H1 (cell line): ENCODE results near the gene GALP. TPM values are rescaled to one million over a fixed set of nuclear protein-coding genes. Genes with fewer than 3 reads are reported as not detected.

Experiments used
- CTCF ChIA-PET: fragments of 300-600 bp; sonication (Branson Sonifier 250); formaldehyde crosslinking; loops from one replicate; lab custom pipeline; 2021; ENCODE audit not compliant: partially characterized antibody; lab: Charles Lee
- POLR2A ChIA-PET: fragments of 300-600 bp; sonication (Branson Sonifier 250); formaldehyde crosslinking; loops from one replicate; lab custom pipeline; 2021; ENCODE audit warnings: inconsistent platforms; ENCODE audit not compliant: partially characterized antibody; lab: Charles Lee
- DNase-seq, 2 experiments: peaks; one replicate each; pipeline versions ENCODE4 v3.0.0 to v3.0.0-alpha.2; 2010 to 2022; ENCODE audit warnings: low spot score in 2 of 2, low read depth in 1 of 2, mixed read lengths in 1 of 2
- FAIRE-seq: peaks from 2 replicates; lab custom pipeline; 2011; peaks lifted over from hg19 to GRCh38; lab: Jason Lieb, UNC
- H2AFZ ChIP-seq: 2 replicates; pipeline ENCODE4 v1.8.1; 2012; ENCODE audit warnings: low read length, inconsistent platforms
- H2AK5ac ChIP-seq: 2 replicates; pipeline ENCODE4 v1.6.1; 2013; ENCODE audit warnings: low read depth, low read length
- H2BK120ac ChIP-seq: replicated peaks from 2 replicates; pipeline ENCODE3; 2013; ENCODE audit warnings: low read depth, low read length, inconsistent platforms
- H2BK12ac ChIP-seq: 2 replicates; pipeline ENCODE4 v1.6.1; 2013; ENCODE audit warnings: low read depth, low read length
- H2BK15ac ChIP-seq: 2 replicates; pipeline ENCODE4 v1.6.1; 2013; ENCODE audit warnings: low read length
- H2BK20ac ChIP-seq: 2 replicates; pipeline ENCODE4 v1.6.1; 2013; ENCODE audit warnings: low read length
- H2BK5ac ChIP-seq: 2 replicates; pipeline ENCODE4 v1.6.1; 2013; ENCODE audit warnings: low read depth, low read length
- H3K14ac ChIP-seq: 2 replicates; pipeline ENCODE4 v1.6.1; 2013; ENCODE audit warnings: inconsistent platforms; ENCODE audit not compliant: insufficient read length
- H3K18ac ChIP-seq: 2 replicates; pipeline ENCODE4 v1.6.1; 2013; ENCODE audit warnings: low read length; ENCODE audit errors: extremely low read depth
- H3K23ac ChIP-seq: 2 replicates; pipeline ENCODE4 v1.6.1; 2013; ENCODE audit warnings: inconsistent platforms; ENCODE audit not compliant: insufficient read length
- H3K23me2 ChIP-seq: 2 replicates; pipeline ENCODE4 v1.6.1; 2013; ENCODE audit warnings: low read depth, low read length
- H3K27ac ChIP-seq: 2 replicates; pipeline ENCODE4 v1.6.1; 2011; ENCODE audit warnings: low read depth, low read length, inconsistent platforms
- H3K27me3 ChIP-seq, 4 experiments: replicated peaks in 1 of 4; 1 replicate in 1 of 4; 2 replicates in 3 of 4; pipeline versions ENCODE4 v1.6.1 to v1.8.1; 2011 to 2013; ENCODE audit warnings: low read length in 3 of 4, mild to moderate bottlenecking in 3 of 4, inconsistent platforms in 2 of 4, mixed read lengths in 2 of 4, moderate library complexity in 1 of 4; ENCODE audit not compliant: control insufficient read depth in 3 of 4, insufficient read depth in 3 of 4; ENCODE audit errors: extremely low read depth in 1 of 4
- H3K36me3 ChIP-seq, 4 experiments: 2 replicates each; pipeline versions ENCODE4 v1.6.1 to v1.8.1; 2011 to 2013; ENCODE audit warnings: mild to moderate bottlenecking in 4 of 4, low read length in 3 of 4, moderate library complexity in 2 of 4, control low read depth in 1 of 4, inconsistent platforms in 1 of 4; ENCODE audit not compliant: insufficient read depth in 4 of 4, control insufficient read depth in 2 of 4
- H3K4ac ChIP-seq: replicated peaks from 2 replicates; pipeline ENCODE3; 2013; ENCODE audit warnings: low read length, low read depth, mixed read lengths, inconsistent platforms; ENCODE audit not compliant: insufficient read length
- H3K4me1 ChIP-seq, 4 experiments: replicated peaks in 1 of 4; 1 replicate in 1 of 4; 2 replicates in 3 of 4; pipeline versions ENCODE4 v1.6.1 to v1.8.1; 2011 to 2013; ENCODE audit warnings: low read length in 3 of 4, inconsistent platforms in 2 of 4, mixed read lengths in 1 of 4; ENCODE audit not compliant: insufficient read depth in 4 of 4, control insufficient read depth in 3 of 4
- H3K4me2 ChIP-seq, 2 experiments: 2 replicates each; pipeline versions ENCODE4 v1.6.1 to v1.8.1; 2011 to 2013; ENCODE audit warnings: low read depth in 2 of 2, low read length in 2 of 2, control low read depth in 1 of 2, inconsistent platforms in 1 of 2, mild to moderate bottlenecking in 1 of 2; ENCODE audit not compliant: insufficient read depth in 1 of 2
- H3K4me3 ChIP-seq, 4 experiments: fragments of 200-600, 300-600 bp in 1 of 4; sonication (generic), shearing (Covaris generic), sonication (Bioruptor Twin) in 1 of 4; 2 replicates each; pipeline versions ENCODE4 v1.5.1 to v1.8.1; 2011 to 2016; ENCODE audit warnings: low read length in 4 of 4, low read depth in 3 of 4, control low read depth in 2 of 4, inconsistent platforms in 2 of 4, mild to moderate bottlenecking in 2 of 4, mixed read lengths in 1 of 4, moderate library complexity in 1 of 4; ENCODE audit not compliant: insufficient read depth in 2 of 4; ENCODE audit errors: extremely low read depth in 1 of 4
- H3K56ac ChIP-seq: replicated peaks from 2 replicates; pipeline ENCODE3; 2013; ENCODE audit warnings: low read depth, mild to moderate bottlenecking, mixed read lengths, low read length, inconsistent platforms; ENCODE audit not compliant: insufficient read length
- H3K79me1 ChIP-seq: 2 replicates; pipeline ENCODE4 v1.6.1; 2013; ENCODE audit warnings: low read depth, low read length, control low read depth
- H3K79me2 ChIP-seq, 2 experiments: 2 replicates each; pipeline versions ENCODE4 v1.6.1 to v1.8.1; 2012 to 2013; ENCODE audit warnings: low read length in 2 of 2, mild to moderate bottlenecking in 2 of 2, inconsistent platforms in 1 of 2; ENCODE audit not compliant: insufficient read depth in 2 of 2, control insufficient read depth in 1 of 2
- H3K9ac ChIP-seq, 4 experiments: replicated peaks in 1 of 4; 1 replicate in 1 of 4; 2 replicates in 3 of 4; pipeline versions ENCODE4 v1.6.1 to v1.8.1; 2011 to 2013; ENCODE audit warnings: low read depth in 3 of 4, low read length in 3 of 4, control low read depth in 2 of 4, mild to moderate bottlenecking in 2 of 4, moderate library complexity in 2 of 4, inconsistent platforms in 1 of 4; ENCODE audit errors: extremely low read depth in 1 of 4
- H3K9me3 ChIP-seq, 2 experiments: 2 replicates each; pipeline versions ENCODE4 v1.6.1 to v1.8.1; 2012 to 2013; ENCODE audit warnings: mild to moderate bottlenecking in 2 of 2, moderate library complexity in 2 of 2, control low read depth in 1 of 2, inconsistent platforms in 1 of 2, low read depth in 1 of 2, low read length in 1 of 2, mixed read lengths in 1 of 2; ENCODE audit not compliant: insufficient read depth in 2 of 2
- H4K20me1 ChIP-seq, 2 experiments: replicated peaks in 1 of 2; 2 replicates each; pipeline versions ENCODE3 to v1.8.1; 2011 to 2013; ENCODE audit warnings: inconsistent platforms in 2 of 2, low read length in 2 of 2, mild to moderate bottlenecking in 1 of 2; ENCODE audit not compliant: insufficient read depth in 2 of 2, control insufficient read depth in 1 of 2
- H4K5ac ChIP-seq: 2 replicates; pipeline ENCODE4 v1.6.1; 2013; ENCODE audit warnings: low read length, low read depth, mixed read lengths, inconsistent platforms; ENCODE audit not compliant: insufficient read length
- H4K8ac ChIP-seq: 2 replicates; pipeline ENCODE4 v1.8.0; 2013; ENCODE audit warnings: mild to moderate bottlenecking, moderate library complexity, low read length, inconsistent platforms; ENCODE audit not compliant: insufficient read depth; ENCODE audit errors: extremely low read depth
- H4K91ac ChIP-seq: replicated peaks from 2 replicates; pipeline ENCODE3; 2013; ENCODE audit warnings: low read length, mixed read lengths, inconsistent platforms; ENCODE audit not compliant: insufficient read length
- CREB1 ChIP-seq: IDR thresholded peaks from 2 replicates; pipeline ENCODE4 v1.6.1; 2012; ENCODE audit warnings: inconsistent platforms
- CTBP2 ChIP-seq: IDR thresholded peaks from 2 replicates; pipeline ENCODE4 v1.7.0; 2011; ENCODE audit warnings: borderline replicate concordance, mild to moderate bottlenecking, moderate library complexity, mixed read lengths, low read length; ENCODE audit not compliant: insufficient read depth, insufficient read length
- GTF2F1 ChIP-seq: IDR thresholded peaks from 2 replicates; pipeline ENCODE4 v1.6.1; 2012; ENCODE audit warnings: low read depth, low read length, improper control_type of control experiment, borderline replicate concordance
- HDAC2 ChIP-seq, 2 experiments: fragments of 300-600 bp in 1 of 2; sonication (generic) in 1 of 2; IDR thresholded peaks; 2 replicates each; pipeline ENCODE4 v1.6.1; 2011 to 2012; ENCODE audit warnings: low read depth in 2 of 2, low read length in 2 of 2, mild to moderate bottlenecking in 2 of 2, moderate library complexity in 2 of 2, borderline replicate concordance in 1 of 2, inconsistent platforms in 1 of 2
- RFX5 ChIP-seq: IDR thresholded peaks from 2 replicates; pipeline ENCODE4 v1.6.1; 2011; ENCODE audit warnings: low read depth, low read length, improper control_type of control experiment, borderline replicate concordance
- SIX5 ChIP-seq: IDR thresholded peaks from 2 replicates; pipeline ENCODE4 v1.6.1; 2011; ENCODE audit warnings: mild to moderate bottlenecking, low read depth, low read length
- TAF7 ChIP-seq: optimal IDR thresholded peaks from 2 replicates; pipeline ENCODE3; 2011; ENCODE audit warnings: low read depth, mild to moderate bottlenecking, inconsistent platforms, low read length, moderate library complexity, borderline replicate concordance
- TCF12 ChIP-seq: IDR thresholded peaks from 2 replicates; pipeline ENCODE4 v1.6.1; 2011; ENCODE audit warnings: low read depth, mild to moderate bottlenecking, low read length
- TEAD4 ChIP-seq: IDR thresholded peaks from 2 replicates; pipeline ENCODE4 v1.6.1; 2012; ENCODE audit warnings: low read depth, low read length, inconsistent platforms, mixed read lengths
- YY1 ChIP-seq: IDR thresholded peaks from 2 replicates; pipeline ENCODE4 v1.6.1; 2011; ENCODE audit warnings: low read depth, mild to moderate bottlenecking, low read length
- WGBS, 2 experiments: shearing (Covaris generic) in 1 of 2; methylation state at CpG; one replicate each; pipeline versions ENCODE4 v1.1.6 to v1.1.7; 2013 to 2015; ENCODE audit warnings: low lambda C conversion rate in 2 of 2, mixed read lengths in 2 of 2, inconsistent platforms in 1 of 2, low coverage in 1 of 2, missing lambda C conversion rate in 1 of 2; ENCODE audit not compliant: insufficient replicate concordance in 2 of 2, insufficient coverage in 1 of 2, insufficient read length in 1 of 2; ENCODE audit errors: extremely low coverage in 1 of 2, missing lambda C conversion rate in 1 of 2; 5-methylcytosine and 5-hydroxymethylcytosine counted together
- polyA plus RNA-seq, 7 experiments: library from polyadenylated mRNA; depleted of rRNA in 3 of 7; stranded (reverse) in 5 of 7; unstranded in 2 of 7; fragments of >200 nt in 5 of 7; fragments of 200-250 nt in 2 of 7; gene quantifications; 1 replicate in 5 of 7; 2 replicates in 1 of 7; 4 replicates in 1 of 7; pipeline versions ENCODE4 v1.2.1 to v1.2.3, GENCODE V29; 2011 to 2013; ENCODE audit warnings: missing spikeins in 2 of 7, mixed read lengths in 2 of 7
- total RNA-seq: library from RNA; stranded (reverse); fragmentation: NEBNext Ultra II Directional; extraction: Animal tissue kit (Norgen Biotek cat#: 25700); gene quantifications from 2 replicates; pipeline ENCODE4 v1.2.1, GENCODE V29; 2021
- TF ChIP-seq, protein P1 (sequence below): IDR thresholded peaks from 2 replicates; pipeline ENCODE4 v1.6.1; 2011; ENCODE audit warnings: low read depth, mild to moderate bottlenecking, low read length; ENCODE audit not compliant: insufficient read depth

GALP gene
- total and polyA plus RNA-seq, 2 of the 8 experiments (the other 6 are each of a cell fraction or from before 2014, with no cell fraction given) = 0.14 TPM; not detected in 1

DNA sequence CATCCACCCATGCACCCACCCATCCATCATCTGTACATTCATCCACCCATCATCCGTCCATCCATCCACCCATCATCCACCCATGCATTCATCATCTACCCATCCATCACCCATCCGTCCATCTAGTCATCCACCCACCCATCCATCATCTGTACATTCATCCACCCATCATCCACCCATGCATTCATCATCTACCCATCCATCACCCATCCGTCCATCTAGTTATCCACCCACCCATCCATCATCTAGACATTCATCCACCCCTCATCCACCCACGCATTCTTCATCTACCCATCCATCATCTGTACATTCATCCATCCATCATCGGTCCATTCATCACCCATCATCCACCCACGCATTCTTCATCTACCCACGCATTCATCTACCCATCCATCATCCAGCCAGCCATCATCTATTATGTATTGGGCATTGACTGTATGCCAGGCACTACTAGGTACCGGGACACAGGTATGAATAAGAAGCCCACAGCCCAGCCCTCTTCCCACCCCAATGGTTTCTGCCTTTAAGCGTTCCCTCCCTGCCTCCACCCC lies 16.7 kb upstream of the GALP start:
- Histone ChIP-seq H3K4ac (no peak overlapping the region), H4K5ac (no peak overlapping the region), H3K23ac (no peak overlapping the region), H3K4me2 (no peak overlapping the region), H2AK5ac (no peak overlapping the region), H2AFZ (no peak overlapping the region), H3K36me3 (peaks cover 3 to 20% (median 12%) of the 10 kb centered on the region in 4 experiments; a peak in 6 of 8 replicates), H3K4me3 (no peak overlapping the region), H3K9ac (no peak overlapping the region), H3K79me1 (peaks cover 4% of the 10 kb centered on the region; the same call in 1 of the 2 replicates), H2BK15ac (no peak overlapping the region), H3K9me3 (no peaks in the 10 kb centered on the region), H2BK20ac (no peak overlapping the region), H3K4me1 (peaks cover 0 to 2% (median under 1%) of the 10 kb centered on the region in 4 experiments; a peak in 3 of 7 replicates), H3K27me3 (no peaks in the 10 kb centered on the region), H4K20me1 (peaks cover 0 to 9% of the 10 kb centered on the region in 2 experiments), H4K91ac (no peak overlapping the region), H2BK120ac (no peak overlapping the region), H4K8ac (no peak overlapping the region), H3K18ac (no peak overlapping the region), H3K23me2 (peaks cover 7% of the 10 kb centered on the region; the same call in 1 of the 2 replicates), H3K27ac (no peak overlapping the region), H3K14ac (no peak overlapping the region), H3K56ac (no peak overlapping the region), H3K79me2 (no peaks in the 10 kb centered on the region), H2BK5ac (no peak overlapping the region), H2BK12ac (no peak overlapping the region)
- POLR2A ChIA-PET = no interaction called here
- CTCF ChIA-PET = interaction anchor here (2.1 to 7.9 kb wide), 2 partner anchors 13 to 93 kb away, joined by 11 to 76 read pairs; no protein-coding TSS in a partner anchor
- DNase-seq = no peak
- 92 to 100% methylated on average over 4 to 9 of the region's 9 CpGs for WGBS, 2 experiments
- no peak for FAIRE-seq
- TF ChIP-seq RFX5 (no peak), TEAD4 (no peak), HDAC2 (IDR thresholded peaks at IDR 0.05; ENCODE audit: borderline replicate concordance in 1 of 2, low read depth in 2 of 2, low read length in 2 of 2) (no peak), SIX5 (no peak), TAF7 (no peak), TCF12 (no peak), GTF2F1 (no peak), CTBP2 (no peak), CREB1 (no peak), YY1 (no peak)
- TF ChIP-seq, protein P1, sequence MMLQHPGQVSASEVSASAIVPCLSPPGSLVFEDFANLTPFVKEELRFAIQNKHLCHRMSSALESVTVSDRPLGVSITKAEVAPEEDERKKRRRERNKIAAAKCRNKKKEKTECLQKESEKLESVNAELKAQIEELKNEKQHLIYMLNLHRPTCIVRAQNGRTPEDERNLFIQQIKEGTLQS = no peak
